Fibroblast of skin of left biceps (primary cell): ENCODE data around the gene CAVIN1.
"Not testable (repeated sequence)": the region's sequence is repeated elsewhere in the genome, so short reads cannot be mapped to it uniquely, and the experiment has no call there.

Experiments used
- DNase-seq, 2 experiments: peaks; one replicate each; pipeline ENCODE4 v3.0.0-alpha.2; 2013; ENCODE audit warnings: low read depth in 2 of 2

The CAVIN1 gene

GRCh38 chr17:42431758-42432161 is 8.7 kb upstream of the CAVIN1 start:
- no peak for DNase-seq

DNA sequence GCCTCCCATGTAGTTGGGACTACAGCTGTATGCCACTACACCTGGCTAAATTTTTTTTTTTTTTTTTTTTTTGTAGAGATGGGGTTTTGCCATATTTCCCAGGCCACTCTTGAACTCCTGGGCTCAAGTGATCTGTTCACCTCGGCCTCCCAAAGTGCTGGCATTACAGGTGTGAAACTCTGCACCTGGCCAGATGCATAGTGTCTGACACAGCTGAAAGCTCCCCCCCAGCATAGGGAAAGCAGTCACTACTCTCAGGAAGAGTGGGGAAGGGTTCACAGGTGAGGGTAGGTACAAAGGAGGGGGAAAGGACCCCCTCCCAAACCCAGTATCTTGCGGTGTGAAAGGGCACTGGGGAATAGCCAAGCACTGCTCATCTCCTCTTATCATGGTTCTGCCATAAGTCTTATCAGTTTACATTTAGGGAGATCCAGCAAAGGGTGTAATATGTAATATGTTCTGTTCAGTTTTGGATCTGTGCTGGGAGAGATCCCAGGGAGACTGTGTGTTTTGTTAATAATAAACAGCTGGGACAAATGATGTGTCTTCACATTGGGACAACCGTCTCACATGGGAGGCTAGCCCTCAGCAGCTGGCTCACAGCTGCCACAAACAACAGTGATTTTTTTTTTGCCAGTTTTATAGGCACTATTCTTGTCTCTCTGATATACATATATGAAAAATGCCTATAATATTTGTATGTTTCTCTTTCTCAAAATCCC is 6.8 kb upstream of the CAVIN1 start:
- no peak for DNase-seq

DNA sequence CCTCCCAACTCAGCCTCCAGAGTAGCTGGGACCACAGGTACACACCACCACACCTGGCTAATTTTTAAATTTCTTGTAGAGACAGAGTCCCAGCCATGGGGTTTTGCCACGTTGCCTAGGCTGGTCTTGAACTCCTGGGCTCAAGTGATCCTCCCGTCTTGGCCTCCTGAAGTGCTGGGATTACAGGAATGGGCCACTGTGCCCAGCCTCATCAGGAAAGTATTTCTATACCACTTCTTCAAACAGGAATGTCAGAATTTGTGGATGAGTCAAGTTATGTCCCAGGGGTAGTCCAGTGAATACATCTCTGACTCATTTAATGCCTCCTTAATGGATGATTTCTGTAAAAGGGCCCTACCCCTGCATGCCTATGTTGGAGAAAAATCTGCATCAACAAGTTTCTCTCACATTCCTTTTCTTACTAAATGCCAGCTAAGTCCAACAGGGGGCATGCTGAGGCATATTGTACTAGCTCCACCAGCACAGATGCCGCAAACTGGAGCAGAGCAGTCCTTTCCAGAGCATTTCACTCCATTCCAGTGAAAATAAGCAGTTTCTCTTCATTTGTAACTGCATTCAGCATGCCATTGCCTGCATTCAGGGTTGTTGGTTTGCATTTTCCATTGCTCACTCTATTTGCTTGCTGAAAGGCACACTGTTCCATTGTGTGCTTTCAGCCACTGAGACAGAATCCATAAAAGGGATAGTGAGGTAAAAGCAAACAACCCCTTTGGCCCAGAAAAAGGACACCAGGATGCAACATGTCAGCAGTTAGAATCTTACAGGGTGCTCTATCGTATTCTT is 5.3 kb upstream of the CAVIN1 start:
- DNase-seq = peak; percentile 98

- no peak for DNase-seq
Observed at GRCh38 chr17:42424991-42425610, 2.0 kb upstream of the CAVIN1 start.

- DNase-seq = no peak
Observed at GRCh38 chr17:42423766-42424165, 710 bp upstream of the CAVIN1 start.

- no peak for DNase-seq
Observed at GRCh38 chr17:42422412-42422957, 571 bp downstream of the CAVIN1 start.

DNA sequence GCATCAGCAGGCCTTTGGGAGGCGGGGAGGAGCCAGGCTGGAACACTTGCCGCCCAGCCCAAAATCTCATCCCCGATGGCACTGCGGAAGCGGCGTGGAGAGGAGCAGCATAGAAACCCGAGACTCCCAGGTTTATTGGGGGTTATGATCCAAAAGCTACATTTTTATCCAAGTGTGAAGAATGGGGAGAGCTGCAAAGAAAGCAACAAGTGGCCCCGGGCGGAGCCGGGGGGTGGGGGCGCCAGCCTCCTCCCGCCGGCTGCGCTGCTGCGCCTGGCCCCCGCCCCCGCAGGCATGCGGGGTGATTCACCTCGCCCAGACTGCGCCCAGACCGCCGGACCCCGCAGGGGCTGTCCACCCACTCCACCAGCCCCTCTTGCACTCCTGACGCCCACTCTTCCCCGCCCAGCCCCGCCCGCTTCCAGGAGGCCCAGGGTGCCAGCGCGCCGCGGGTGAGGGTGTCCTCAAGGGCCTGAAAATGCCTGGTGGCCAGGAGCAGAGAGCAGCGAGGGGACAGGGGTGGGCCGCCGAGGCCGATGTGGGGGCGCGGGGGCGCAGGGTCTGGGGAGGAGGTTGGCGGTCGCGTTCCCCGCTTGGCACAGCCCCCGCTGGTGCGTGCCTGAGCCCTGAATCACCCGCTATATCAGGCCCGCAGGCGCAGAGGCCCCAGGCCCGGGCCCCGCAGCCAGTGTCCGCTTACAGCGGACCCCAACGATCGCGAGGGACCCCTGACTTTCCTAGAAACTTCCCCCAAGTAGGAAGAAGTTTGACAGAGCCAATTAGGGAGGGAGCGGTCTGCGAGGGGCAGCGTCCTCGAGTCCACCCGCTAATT is 1.3 kb downstream of the CAVIN1 start:
- DNase-seq = no peak

GRCh38 chr17:42421136-42421506 is 1.9 kb downstream of the CAVIN1 start:
- DNase-seq = no peak

DNA sequence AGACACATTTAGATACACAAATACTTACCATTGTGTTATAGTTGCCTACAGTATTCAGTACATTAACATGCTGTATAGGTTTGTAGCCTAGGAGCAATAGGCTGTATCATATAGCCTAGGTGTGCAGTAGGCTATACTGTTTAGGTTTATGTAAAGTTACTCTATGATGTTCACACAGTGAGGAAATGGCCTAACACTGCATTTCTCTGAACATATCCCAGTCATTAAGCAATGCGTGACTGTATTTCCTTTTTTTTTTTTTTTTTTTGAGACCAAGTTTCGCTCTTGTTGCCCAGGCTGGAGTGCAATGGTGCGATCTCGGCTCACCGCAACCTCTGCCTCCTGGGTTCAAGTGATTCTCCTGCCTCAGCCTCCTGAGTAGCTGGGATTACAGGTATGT is 5.1 kb downstream of the CAVIN1 start:
- not testable (repeated sequence) for DNase-seq

DNA sequence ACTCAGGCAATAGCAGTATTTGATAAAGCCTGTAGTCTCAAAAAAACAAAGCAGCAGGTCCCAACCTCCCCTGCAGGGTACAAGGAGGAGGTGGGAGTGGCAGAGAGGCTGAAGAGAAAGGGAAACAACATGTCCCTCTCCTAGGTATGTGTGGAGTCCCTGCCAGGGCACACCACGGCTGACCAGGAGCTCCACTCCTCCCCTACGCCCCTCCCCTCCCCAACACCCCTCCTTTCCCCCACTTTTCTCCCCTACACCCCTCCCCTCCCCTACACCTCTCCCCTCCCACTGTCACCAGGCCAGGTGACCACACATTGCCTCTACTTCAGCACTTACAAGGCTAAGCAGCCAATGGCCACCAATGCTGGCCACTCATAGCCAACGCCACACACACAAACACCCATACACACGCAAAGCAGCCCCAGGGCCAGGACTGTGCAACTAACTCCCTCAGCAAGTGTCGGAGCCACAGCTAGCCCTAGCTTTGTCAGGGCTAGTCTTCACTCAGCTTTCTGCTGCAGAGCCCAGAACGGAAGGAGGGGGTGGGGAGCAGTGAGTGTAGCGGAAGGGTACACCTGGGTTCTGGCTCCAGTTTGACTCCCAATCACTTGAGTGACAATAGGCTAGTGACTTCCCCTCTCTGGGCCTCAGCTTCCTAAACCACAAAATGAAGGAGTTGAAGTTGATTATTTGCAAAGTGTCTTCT is 8.2 kb downstream of the CAVIN1 start:
- no peak for DNase-seq

GRCh38 chr17:42413464-42414040 is 9.5 kb downstream of the CAVIN1 start:
- DNase-seq = no peak

DNA sequence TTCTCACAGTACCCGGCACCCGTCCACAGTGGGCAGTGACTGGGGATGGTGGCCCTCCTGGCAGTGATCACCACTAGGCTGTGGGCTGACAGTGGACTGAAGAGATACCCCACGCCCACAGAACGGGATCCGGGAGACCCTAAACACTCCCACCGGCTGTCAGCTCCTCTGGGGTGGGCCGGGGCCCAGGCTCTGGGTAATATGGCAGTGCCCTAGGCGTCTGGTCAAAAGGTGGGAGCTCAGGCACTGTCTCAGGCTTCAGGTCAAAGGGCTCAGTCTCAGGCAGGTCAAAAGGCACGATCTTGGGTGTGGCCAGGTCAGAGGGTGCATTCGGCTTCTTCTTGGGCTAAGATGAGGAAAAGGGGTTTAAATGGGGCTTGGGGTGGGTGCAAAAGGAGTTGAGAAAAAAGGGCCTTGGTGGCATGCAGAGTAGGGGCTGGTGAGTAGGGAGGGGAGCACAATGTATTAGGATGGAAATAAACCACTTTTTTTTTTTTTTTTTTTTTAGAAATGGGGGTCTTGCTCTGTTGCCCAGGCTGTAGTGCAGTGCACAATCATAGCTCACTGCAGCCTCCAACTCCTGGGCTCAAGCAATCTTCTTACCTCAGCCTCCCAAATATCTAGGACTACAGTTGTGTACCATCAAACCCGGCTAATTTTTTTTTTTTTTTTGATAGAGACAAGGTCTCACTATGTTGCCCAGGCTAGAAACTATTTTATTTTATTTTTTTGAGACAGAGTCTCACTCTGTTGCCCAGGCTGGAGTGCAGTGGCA is 11.0 kb downstream of the CAVIN1 start:
- no peak for DNase-seq

DNA sequence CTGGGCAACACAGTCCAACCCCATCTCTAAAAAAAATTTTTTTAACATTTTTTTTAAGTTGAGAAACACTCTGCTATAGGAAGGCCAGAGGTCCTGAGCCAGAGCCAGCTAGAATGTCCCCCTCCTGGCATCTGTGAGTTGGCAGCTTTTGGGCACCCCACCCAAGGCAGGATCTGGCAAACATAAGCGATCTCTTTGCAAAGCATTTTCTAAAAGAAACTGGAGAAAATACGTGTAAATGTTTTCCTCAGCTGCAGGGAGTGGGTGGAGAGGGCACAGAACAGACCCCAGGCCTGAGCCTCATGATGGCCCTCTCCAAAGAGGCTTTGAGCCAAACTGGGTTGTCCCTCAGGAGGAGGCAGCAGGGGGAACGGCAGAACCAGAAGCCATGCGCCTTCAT is 11.7 kb downstream of the CAVIN1 start:
- DNase-seq = no peak

DNA sequence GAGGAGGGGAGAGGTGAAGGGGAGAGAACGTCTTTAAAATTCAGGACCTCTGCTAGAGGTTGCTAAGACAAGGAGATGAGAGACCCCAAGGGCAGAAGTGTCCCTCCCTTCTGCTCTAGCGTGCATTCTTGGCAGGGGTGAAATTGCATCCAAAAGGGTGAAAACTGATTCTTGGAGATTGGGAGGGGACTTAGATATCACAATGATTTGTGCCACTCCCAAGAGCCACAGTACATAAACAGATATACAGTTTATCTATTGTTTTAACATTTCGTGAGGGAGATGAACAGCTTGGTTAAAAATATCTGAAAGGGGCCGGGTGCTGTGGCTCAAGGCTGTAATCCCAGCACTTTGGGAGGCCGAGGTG is 12.8 kb downstream of the CAVIN1 start:
- DNase-seq = no peak

- no peak for DNase-seq
Observed at GRCh38 chr17:42409523-42410318, 13.3 kb downstream of the CAVIN1 start.

GRCh38 chr17:42408061-42408460 is 15.0 kb downstream of the CAVIN1 start:
- DNase-seq = no peak

GRCh38 chr17:42407289-42407836 is 15.7 kb downstream of the CAVIN1 start:
- DNase-seq = no peak

GRCh38 chr17:42406615-42407288 is 16.3 kb downstream of the CAVIN1 start:
- DNase-seq = no peak
